GM23248 (cell line): ENCODE results near the gene AP2A2.

ENCODE experiments used
- EZH2 ChIP-seq: fragments of 200-600 bp; sonication (generic); IDR thresholded peaks from 2 replicates; pipeline ENCODE4 v1.6.1; 2018; ENCODE audit warnings: antibody characterized with exemption, mild to moderate bottlenecking; ENCODE audit not compliant: insufficient read depth, poor library complexity, severe bottlenecking
- EZH2phosphoT487 ChIP-seq: fragments of 200-600 bp; sonication (generic); IDR thresholded peaks from 2 replicates; pipeline ENCODE4 v1.6.1; 2018; ENCODE audit warnings: antibody characterized with exemption, moderate library complexity, mild to moderate bottlenecking, low read depth; ENCODE audit not compliant: insufficient read depth

DNA sequence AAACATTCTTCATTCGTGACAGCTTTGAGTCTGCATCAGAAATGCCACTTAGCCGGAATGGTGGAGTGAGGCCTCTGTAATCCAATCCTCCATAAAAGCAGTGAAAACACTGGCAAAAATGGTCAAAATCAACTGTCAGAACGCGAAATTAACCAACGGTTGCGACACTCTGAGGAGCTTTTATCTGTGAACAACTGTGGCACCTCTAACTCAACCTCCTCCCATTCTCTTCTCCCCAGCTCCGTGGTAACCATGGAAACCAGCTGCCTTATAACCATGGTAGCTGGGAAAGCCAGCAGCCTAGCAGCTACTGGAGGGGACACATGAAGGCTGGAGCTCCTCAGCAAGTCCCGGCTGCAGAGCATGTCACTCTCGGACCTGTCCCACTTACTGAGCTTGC is 20.3 kb downstream of the AP2A2 start:
- TF ChIP-seq EZH2phosphoT487 (no peak), EZH2 (no peak)
